ENCODE data around the gene NUCKS1. TPM values are rescaled to one million over a fixed set of nuclear protein-coding genes. Genes with fewer than 3 reads are reported as not detected.

NUCKS1 gene
- total and polyA plus RNA-seq, 2 donors (not counting 1 experiment from before 2014, with no cell fraction given) = 98.1 to 137 TPM

- H3K9me3 ChIP-seq (ENCODE audit: control insufficient read depth, insufficient read depth, low read depth, low read length) = no peaks in the 10 kb centered on the region
- H3K9ac ChIP-seq (ENCODE audit: insufficient read depth, low read length) = no peak overlapping the region
- H2AFZ ChIP-seq (ENCODE audit: low read length) = no peak overlapping the region
- H3K4me1 ChIP-seq (ENCODE audit: control insufficient read depth, extremely low read depth, insufficient read depth, low read length) = no peaks in the 10 kb centered on the region
- no peak for DNase-seq (ENCODE audit: low read depth in 2 of 2)
- H3K27me3 ChIP-seq (ENCODE audit: control insufficient read depth, insufficient read depth, low read length) = no peaks in the 10 kb centered on the region
- H3K79me2 ChIP-seq (ENCODE audit: control insufficient read depth, insufficient read depth, low read length) = peaks cover 2% of the 10 kb centered on the region
- no peaks in the 10 kb centered on the region for H4K20me1 ChIP-seq (ENCODE audit: control insufficient read depth, extremely low read depth, insufficient read depth, low read length)
- no peak overlapping the region for H3K4me3 ChIP-seq (replicated peaks in 1 of 4; ENCODE audit: control extremely low read depth in 1 of 4, insufficient read depth in 1 of 4, low read depth in 3 of 4, low read length in 4 of 4)
- H3K27ac ChIP-seq (ENCODE audit: insufficient read depth, low read length) = no peak overlapping the region
- no peak overlapping the region for H3K4me2 ChIP-seq (ENCODE audit: extremely low read depth, insufficient read depth, low read length)
- H3K36me3 ChIP-seq (ENCODE audit: control insufficient read depth, insufficient read depth, low read length) = peaks cover 12% of the 10 kb centered on the region
- no peak for TF ChIP-seq EZH2 (IDR thresholded peaks at IDR 0.05; ENCODE audit: low read length, missing control alignments)
Measured at GRCh38 chr1:205719015-205719414, 31.0 kb downstream of the NUCKS1 start.

GRCh38 chr1:205716371-205717132 is 33.4 kb downstream of the NUCKS1 start:
- no peak overlapping the region for H3K27ac ChIP-seq (ENCODE audit: insufficient read depth, low read length)
- peaks cover 2% of the 10 kb centered on the region for H3K79me2 ChIP-seq (ENCODE audit: control insufficient read depth, insufficient read depth, low read length)
- H3K4me2 ChIP-seq (ENCODE audit: extremely low read depth, insufficient read depth, low read length) = no peak overlapping the region
- DNase-seq (ENCODE audit: low read depth in 2 of 2) = no peak
- no peaks in the 10 kb centered on the region for H3K4me1 ChIP-seq (ENCODE audit: control insufficient read depth, extremely low read depth, insufficient read depth, low read length)
- peaks cover 12% of the 10 kb centered on the region for H3K36me3 ChIP-seq (ENCODE audit: control insufficient read depth, insufficient read depth, low read length)
- TF ChIP-seq EZH2 (IDR thresholded peaks at IDR 0.05; ENCODE audit: low read length, missing control alignments) (no peak), CTCF (conservative IDR thresholded peaks at IDR 0.05 in 1 of 2, IDR thresholded peaks at IDR 0.05 in 1 of 2; ENCODE audit: low read depth in 1 of 2, low read length in 2 of 2) (no peak)
- H4K20me1 ChIP-seq (ENCODE audit: control insufficient read depth, extremely low read depth, insufficient read depth, low read length) = no peaks in the 10 kb centered on the region
- no peaks in the 10 kb centered on the region for H3K27me3 ChIP-seq (ENCODE audit: control insufficient read depth, insufficient read depth, low read length)
- H3K4me3 ChIP-seq (replicated peaks in 1 of 4; ENCODE audit: control extremely low read depth in 1 of 4, insufficient read depth in 1 of 4, low read depth in 3 of 4, low read length in 4 of 4) = no peak overlapping the region
- no peak overlapping the region for H3K9ac ChIP-seq (ENCODE audit: insufficient read depth, low read length)
- no peaks in the 10 kb centered on the region for H3K9me3 ChIP-seq (ENCODE audit: control insufficient read depth, insufficient read depth, low read depth, low read length)
- no peak overlapping the region for H2AFZ ChIP-seq (ENCODE audit: low read length)

- Histone ChIP-seq H3K4me2 (ENCODE audit: extremely low read depth, insufficient read depth, low read length) (no peak overlapping the region), H3K27ac (ENCODE audit: insufficient read depth, low read length) (no peak overlapping the region), H4K20me1 (ENCODE audit: control insufficient read depth, extremely low read depth, insufficient read depth, low read length) (no peaks in the 10 kb centered on the region), H3K36me3 (ENCODE audit: control insufficient read depth, insufficient read depth, low read length) (peaks cover 10% of the 10 kb centered on the region), H3K9me3 (ENCODE audit: control insufficient read depth, insufficient read depth, low read depth, low read length) (no peaks in the 10 kb centered on the region), H3K4me1 (ENCODE audit: control insufficient read depth, extremely low read depth, insufficient read depth, low read length) (no peaks in the 10 kb centered on the region), H3K79me2 (ENCODE audit: control insufficient read depth, insufficient read depth, low read length) (peaks cover 2% of the 10 kb centered on the region), H3K27me3 (ENCODE audit: control insufficient read depth, insufficient read depth, low read length) (no peaks in the 10 kb centered on the region), H3K9ac (ENCODE audit: insufficient read depth, low read length) (no peak overlapping the region), H2AFZ (ENCODE audit: low read length) (no peak overlapping the region), H3K4me3 (replicated peaks in 1 of 4; ENCODE audit: control extremely low read depth in 1 of 4, insufficient read depth in 1 of 4, low read depth in 3 of 4, low read length in 4 of 4) (no peak overlapping the region)
- no peak for TF ChIP-seq CTCF (conservative IDR thresholded peaks at IDR 0.05 in 1 of 2, IDR thresholded peaks at IDR 0.05 in 1 of 2; ENCODE audit: low read depth in 1 of 2, low read length in 2 of 2)
- no peak for DNase-seq (ENCODE audit: low read depth in 2 of 2)
Measured at GRCh38 chr1:205715628-205716027, 34.4 kb downstream of the NUCKS1 start.

Data from fibroblast of lung (primary cell).